KOPT-K1 (cell line): Measurements from ENCODE around the gene MED7.

ENCODE experiments used
- H3K27ac ChIP-seq: fragments of 200-600 bp; sonication (generic); 2 replicates; pipeline ENCODE4 v1.5.1; 2016; ENCODE audit warnings: antibody characterized with exemption, mild to moderate bottlenecking, low read depth, low read length; ENCODE audit not compliant: poor library complexity, severe bottlenecking
- H3K36me3 ChIP-seq: fragments of 200-600 bp; sonication (generic); 2 replicates; pipeline ENCODE4 v1.5.1; 2017; ENCODE audit warnings: antibody characterized with exemption, mild to moderate bottlenecking, low read length, moderate library complexity; ENCODE audit not compliant: insufficient read depth
- H3K9me3 ChIP-seq: fragments of 200-600 bp; sonication (generic); 2 replicates; pipeline ENCODE4 v1.5.1; 2017; ENCODE audit warnings: antibody characterized with exemption, low read length, mild to moderate bottlenecking; ENCODE audit not compliant: insufficient read depth, poor library complexity, severe bottlenecking

MED7 gene

DNA sequence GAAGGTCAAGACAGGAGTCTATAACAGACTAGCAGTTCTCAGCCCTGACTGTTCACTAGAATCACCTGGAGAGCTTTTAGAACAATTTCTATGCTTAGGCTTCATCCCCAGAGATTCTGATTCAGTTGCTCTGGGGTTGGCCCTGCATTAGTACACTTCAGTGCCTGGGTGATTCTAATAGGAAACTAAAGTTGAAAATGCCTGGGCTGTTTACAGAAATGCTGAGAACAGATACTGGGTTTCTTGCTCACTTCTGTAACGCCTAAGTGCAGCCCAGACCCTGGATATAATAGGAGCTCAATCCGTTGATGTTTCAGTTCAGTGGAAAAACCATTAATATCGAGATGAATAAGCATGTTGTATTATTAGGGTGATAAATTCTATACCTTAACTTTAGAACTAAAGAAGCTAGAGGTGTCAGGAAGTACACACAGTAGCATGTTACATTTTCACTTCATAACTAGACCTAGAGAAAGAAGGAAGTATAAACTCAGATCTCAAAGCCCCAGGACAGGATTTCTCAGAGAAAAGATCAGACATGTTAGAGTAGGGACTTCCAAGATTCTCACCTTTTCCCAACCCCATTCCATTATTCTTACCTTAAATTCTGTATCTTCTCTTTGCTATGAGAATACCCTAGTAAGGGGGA, 54.2 kb downstream of the MED7 start:
- Histone ChIP-seq H3K9me3 (no peaks in the 10 kb centered on the region), H3K27ac (no peak overlapping the region), H3K36me3 (no peaks in the 10 kb centered on the region)
